Upper lobe of left lung (tissue), 4 donors: ENCODE measurements around the gene CRYBA2.

Experiments used
- EP300 ChIP-seq, 4 donors: sonication (generic); formaldehyde crosslinking; IDR thresholded peaks; one replicate each; pipeline ENCODE4 v1.5.1; 2017; ENCODE audit warnings: antibody characterized with exemption in 4 of 4, control low read depth in 2 of 4
- POLR2A ChIP-seq, 4 donors: fragments of 450-650 bp; IDR thresholded peaks; one replicate each; pipeline ENCODE4 v1.5.1; 2016 to 2017; ENCODE audit warnings: antibody characterized with exemption in 4 of 4, mild to moderate bottlenecking in 2 of 4
- POLR2AphosphoS5 ChIP-seq, 2 donors: sonication (generic); formaldehyde crosslinking; IDR thresholded peaks; one replicate each; pipeline ENCODE4 v1.5.1; 2017; ENCODE audit warnings: antibody characterized with exemption in 2 of 2
- TF ChIP-seq, protein P1 (sequence below), 6 experiments: fragments of 450-650 bp in 4 of 6; fragments of 200-600 bp in 2 of 6; sonication (generic) in 2 of 6; IDR thresholded peaks; one replicate each; pipeline ENCODE4 v1.5.1; 2016 to 2019; ENCODE audit warnings: antibody characterized with exemption in 6 of 6

DNA sequence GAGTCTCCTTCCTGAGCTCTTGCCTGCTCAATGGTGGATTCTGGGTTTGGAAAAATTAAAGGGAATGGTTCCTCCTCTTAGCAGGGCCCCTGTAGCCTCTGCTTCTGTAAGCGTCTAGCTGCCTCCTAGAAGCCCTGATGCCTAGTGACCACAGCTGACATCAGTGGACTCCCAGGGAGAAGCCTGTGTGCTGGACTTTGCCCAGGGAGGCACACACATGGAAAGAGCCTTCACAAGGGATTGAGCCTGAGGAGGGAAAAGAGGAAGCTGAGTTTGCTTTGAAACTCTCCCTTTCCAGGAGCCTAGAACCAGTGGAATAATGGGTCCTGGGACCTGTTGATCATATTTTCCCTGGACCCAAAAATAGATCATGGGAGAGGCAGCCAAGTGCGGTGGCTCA, 49.5 kb upstream of the CRYBA2 start:
- TF ChIP-seq, protein P1, sequence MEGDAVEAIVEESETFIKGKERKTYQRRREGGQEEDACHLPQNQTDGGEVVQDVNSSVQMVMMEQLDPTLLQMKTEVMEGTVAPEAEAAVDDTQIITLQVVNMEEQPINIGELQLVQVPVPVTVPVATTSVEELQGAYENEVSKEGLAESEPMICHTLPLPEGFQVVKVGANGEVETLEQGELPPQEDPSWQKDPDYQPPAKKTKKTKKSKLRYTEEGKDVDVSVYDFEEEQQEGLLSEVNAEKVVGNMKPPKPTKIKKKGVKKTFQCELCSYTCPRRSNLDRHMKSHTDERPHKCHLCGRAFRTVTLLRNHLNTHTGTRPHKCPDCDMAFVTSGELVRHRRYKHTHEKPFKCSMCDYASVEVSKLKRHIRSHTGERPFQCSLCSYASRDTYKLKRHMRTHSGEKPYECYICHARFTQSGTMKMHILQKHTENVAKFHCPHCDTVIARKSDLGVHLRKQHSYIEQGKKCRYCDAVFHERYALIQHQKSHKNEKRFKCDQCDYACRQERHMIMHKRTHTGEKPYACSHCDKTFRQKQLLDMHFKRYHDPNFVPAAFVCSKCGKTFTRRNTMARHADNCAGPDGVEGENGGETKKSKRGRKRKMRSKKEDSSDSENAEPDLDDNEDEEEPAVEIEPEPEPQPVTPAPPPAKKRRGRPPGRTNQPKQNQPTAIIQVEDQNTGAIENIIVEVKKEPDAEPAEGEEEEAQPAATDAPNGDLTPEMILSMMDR (IDR thresholded peaks at IDR 0.05), result no peak
- TF ChIP-seq POLR2A (IDR thresholded peaks at IDR 0.05) (no peak), POLR2AphosphoS5 (IDR thresholded peaks at IDR 0.05) (no peak), EP300 (IDR thresholded peaks at IDR 0.05) (no peak)
